SKM-1 (cell line): Measurements from ENCODE around the gene ZNF205.
"Not testable (repeated sequence)": the region's sequence is repeated elsewhere in the genome, so short reads cannot be mapped to it uniquely, and the experiment has no call there.

Experiments used
- DNase-seq: peaks from one replicate; lab custom pipeline; 2025; ENCODE audit not compliant: unreplicated experiment; lab: John Stamatoyannopoulos, UW

ZNF205 gene

GRCh38 chr16:3165111-3165822, 52.9 kb downstream of the ZNF205 start:
- no peak for DNase-seq

- no peak for DNase-seq
Measured at GRCh38 chr16:3166505-3166886, 54.1 kb downstream of the ZNF205 start.

GRCh38 chr16:3168729-3169128, 56.3 kb downstream of the ZNF205 start:
- not testable (repeated sequence) for DNase-seq
